GM18520 (cell line): Measurements from ENCODE around the gene PROCR.
"Not testable (repeated sequence)": the region's sequence is repeated elsewhere in the genome, so short reads cannot be mapped to it uniquely, and the experiment has no call there.

ENCODE experiments used
- ATAC-seq: cut with Tn5 transposase; IDR thresholded peaks from one replicate; pipeline ENCODE4 v1.9.1; 2021; ENCODE audit not compliant: unreplicated experiment

PROCR gene

DNA sequence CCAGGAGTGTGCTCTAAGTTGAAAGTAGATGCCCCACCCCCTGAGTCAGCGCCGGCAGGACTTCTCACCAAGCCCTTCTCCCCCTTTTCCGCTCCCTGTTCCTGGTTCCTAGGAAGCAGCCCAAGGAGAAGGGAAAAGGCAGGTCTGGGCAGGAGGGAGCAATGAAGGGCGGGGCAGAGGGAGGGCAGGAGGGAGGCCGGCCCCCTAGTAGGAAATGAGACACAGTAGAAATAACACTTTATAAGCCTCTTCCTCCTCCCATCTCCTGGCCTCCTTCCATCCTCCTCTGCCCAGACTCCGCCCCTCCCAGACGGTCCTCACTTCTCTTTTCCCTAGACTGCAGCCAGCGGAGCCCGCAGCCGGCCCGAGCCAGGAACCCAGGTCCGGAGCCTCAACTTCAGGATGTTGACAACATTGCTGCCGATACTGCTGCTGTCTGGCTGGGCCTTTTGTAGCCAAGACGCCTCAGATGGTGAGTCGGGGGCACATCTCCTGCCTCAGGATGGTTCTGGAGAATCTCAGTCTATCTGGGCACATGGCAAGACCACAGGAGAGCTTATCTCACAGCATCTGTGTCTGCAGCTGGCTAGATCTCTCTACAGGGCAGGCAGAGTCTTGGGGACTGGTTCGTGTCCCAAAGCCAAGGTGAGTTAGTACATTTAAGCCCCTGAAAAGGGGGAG is at the start of gene PROCR:
PROCR (plus strand) TSS at position 320 of the 681 bp plus-strand sequence; CDS start at position 403, 83 bp downstream.
- no peak for ATAC-seq

DNA sequence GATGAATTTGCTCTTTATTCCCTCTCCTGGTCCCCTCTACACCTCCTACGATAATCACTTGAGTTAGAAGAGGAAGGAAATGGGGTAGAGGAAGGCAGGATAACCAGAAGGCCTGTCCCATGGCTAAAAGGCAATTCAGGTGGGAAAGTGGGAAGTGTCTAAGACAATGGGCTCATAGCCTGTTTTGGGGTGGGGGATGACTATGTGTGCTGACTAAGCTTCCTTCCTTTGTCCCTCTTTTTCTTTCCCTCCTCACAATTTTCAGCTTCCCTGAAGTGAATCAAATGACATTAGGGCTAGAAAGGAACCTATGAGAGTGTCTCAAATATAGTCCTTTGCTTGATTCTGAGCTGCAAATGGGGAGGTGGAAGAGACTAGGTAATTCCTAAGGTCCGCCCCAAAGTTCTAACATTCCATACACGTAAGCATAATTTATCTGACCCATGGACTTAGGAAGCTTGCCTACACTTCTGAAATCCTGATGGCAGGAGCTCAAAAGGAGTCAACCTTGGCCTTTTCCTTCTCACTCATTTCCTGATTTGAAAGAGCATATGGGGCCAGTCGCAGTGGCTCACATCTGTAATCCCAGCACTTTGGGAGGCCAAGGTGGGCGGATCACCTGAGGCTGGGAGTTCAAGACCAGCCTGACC is 49.0 kb upstream of the PROCR start:
- no peak for ATAC-seq

- no peak for ATAC-seq
Observed at GRCh38 chr20:35125753-35126152, 46.1 kb upstream of the PROCR start.

GRCh38 chr20:35129647-35130069 is 42.2 kb upstream of the PROCR start:
- no peak for ATAC-seq

DNA sequence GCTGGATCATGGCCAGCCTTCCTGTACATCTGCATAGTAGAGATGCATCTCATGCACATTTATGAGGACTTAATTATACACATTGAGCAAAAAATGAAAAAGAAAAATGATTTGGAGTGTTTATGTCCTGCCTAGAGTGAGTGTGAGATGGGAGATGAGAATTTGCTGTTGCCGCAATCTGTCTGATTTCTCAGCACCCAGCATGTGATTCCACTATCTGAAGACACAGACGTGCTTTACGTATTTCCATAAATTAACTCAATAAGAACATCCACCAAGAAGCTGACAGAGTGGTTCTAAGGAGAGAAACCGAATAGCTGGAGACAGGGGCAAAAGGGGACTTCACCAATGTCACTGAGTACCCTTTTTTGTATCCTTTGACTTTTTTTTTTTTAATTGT is 39.9 kb upstream of the PROCR start:
- ATAC-seq: no peak

DNA sequence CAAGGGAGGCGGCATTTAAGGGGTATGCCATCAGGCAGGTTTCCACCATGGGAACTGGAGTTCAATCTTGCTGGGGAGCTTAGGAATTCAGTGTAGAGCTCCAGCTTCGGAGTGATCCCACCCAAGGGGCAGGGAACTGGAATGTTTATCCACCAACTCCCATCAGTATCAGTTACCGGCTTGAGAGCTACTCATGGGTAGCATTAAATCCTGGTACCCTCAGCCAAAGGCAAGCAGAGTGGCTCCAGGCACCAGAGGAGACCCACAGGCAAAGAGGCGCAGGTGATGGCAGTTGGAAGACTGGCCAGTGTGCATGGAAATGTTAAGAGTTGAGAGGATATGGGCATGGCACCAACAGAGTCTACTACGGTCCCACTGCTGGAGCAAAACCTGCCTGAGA is 38.8 kb upstream of the PROCR start:
- ATAC-seq: no peak

DNA sequence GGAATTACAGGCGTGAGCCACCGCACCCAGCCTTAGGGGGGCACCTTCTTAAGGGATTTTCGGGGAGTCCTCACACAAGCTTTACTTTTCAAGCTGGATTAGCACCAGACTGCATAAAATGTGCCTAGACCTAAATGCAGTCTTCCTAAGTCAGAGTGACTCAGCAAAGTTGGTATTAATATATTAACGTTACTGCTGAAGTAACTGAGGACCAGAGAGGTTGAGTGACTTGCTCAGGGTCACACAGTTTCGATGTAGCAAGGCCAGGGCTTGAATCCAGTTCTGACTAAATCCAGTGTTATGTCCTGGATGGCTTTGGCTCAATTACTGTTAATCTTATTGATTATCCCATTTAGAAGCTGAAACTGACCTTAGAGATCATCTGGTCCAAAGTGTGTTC is 38.1 kb upstream of the PROCR start:
- no peak for ATAC-seq

- no peak for ATAC-seq
Observed at GRCh38 chr20:35134472-35134871, 37.4 kb upstream of the PROCR start.

DNA sequence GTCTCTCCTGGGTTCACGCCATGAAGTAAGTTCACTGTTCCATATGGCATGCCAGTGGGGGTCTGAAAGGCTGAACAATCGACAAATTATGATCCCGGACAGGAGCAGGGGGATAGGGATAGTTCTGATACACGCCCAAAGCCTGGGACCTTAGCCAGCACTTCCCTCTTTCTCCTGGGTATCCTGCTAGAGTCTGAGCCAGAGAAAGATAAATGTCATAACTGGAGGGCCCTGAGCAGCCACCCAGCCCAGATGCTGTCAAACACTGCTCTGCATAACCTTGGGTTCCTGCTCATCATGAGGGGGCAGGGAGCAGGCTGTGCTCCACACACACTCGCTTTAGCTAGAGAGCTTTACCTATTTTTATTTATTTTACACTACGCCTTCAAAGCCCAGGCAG is 37.0 kb upstream of the PROCR start:
- ATAC-seq: no peak

GRCh38 chr20:35135867-35136586 is 35.8 kb upstream of the PROCR start:
- no peak for ATAC-seq

GRCh38 chr20:35144694-35145093 is 27.2 kb upstream of the PROCR start:
- peak; percentile 42 for ATAC-seq

DNA sequence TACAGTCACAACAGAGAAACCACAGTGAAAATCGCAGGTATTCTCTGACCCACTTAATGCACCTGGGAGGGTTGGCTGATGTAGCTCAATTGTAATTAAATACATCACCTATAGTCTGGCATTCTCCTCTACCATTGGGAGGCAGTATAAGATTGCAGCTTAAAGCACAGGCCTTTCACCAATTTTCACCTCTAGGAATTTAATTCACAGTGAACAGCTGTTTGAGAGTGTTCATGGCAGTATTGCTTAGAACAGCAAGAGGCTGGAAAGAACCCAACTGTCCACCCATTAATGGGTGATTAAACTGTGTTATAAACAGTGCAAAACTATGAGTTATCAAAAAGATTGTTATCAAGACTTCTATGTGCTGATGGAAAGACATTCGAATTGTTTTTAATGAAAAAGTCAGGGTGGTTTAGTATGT is 26.7 kb upstream of the PROCR start:
- peak; percentile 14 for ATAC-seq

GRCh38 chr20:35146299-35146919 is 25.5 kb upstream of the PROCR start:
- ATAC-seq: no peak

GRCh38 chr20:35146920-35147574 is 24.8 kb upstream of the PROCR start, which contains the start of gene EDEM2:
TSS of gene EDEM2 (minus strand) at chr20:35147336. CDS start at chr20:35147258, 78 bp downstream.
- peak; percentile 71 for ATAC-seq

GRCh38 chr20:35147575-35148071 is 24.2 kb upstream of the PROCR start:
- ATAC-seq: peak; percentile 15

DNA sequence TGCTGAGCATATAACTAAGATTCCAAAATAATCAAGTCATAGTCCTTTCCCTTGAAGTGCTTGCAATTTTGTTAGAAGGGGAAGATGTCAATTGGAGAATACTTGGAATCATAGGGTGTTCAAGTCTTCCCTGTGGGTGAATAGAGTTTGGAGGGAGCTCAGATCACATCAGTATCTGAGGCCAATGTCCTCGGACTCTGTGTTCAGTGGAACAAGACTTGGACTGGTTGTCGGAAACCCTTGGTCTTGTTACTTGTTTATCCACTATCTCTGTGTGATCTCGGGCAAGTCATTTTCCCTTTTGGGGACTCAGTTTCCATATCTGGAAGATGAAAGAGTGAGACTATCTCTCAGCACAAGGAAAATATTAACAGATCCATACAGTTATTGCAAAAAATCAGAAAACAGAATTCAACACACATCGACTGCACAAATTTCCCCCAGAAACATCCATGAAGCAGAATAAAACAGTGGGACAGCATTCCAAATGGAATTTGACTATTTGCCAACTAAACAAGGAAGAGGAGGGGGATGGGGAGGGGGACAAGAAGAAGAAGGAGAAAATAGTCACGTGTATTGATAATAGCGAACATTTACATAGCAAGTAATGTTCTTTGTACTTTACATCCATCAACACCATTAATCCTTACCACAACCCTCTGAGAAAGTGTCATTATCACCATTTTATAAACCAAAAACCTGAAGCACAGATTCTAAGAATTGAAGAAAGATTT is 20.9 kb upstream of the PROCR start:
- ATAC-seq: no peak

- no peak for ATAC-seq
Observed at GRCh38 chr20:35151736-35152135, 20.1 kb upstream of the PROCR start.

DNA sequence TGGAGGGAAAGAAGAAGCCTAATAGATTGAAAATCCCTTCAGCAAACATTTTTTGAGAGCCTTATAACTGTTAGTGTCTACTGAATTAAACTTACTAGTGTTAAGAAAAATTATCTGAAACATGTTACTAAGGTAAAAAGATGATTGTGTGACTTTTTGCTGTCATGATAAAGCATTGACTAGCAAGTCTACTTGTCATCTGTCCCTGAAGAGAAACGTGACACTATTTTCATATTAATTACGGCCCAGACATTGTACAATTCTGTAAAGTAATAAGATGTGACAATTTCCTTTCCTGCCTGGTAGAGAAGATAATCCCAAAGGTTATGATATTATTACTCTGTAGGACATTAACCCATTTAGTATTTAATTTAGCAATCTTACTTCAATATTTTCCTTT is 15.9 kb upstream of the PROCR start:
- no peak for ATAC-seq

GRCh38 chr20:35156978-35157377 is 14.9 kb upstream of the PROCR start:
- no peak for ATAC-seq

DNA sequence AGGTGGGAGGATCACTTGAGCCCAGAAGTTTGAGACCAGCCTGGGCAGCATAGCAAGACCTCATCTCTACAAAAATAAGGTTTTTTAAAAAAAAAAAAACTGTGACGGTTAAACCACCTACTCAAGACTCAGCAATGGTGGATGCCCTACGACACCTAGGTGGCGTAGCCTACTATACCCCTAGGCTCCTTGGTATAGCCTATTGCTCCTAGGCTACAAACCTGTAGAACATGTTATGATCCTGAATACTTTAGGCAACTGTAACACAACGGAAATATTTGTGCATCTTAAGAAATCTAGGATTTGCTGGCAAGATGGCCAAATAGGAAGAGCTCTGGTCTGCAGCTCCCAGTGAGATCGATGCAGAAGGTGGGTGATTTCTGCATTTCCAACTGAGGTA is 11.5 kb upstream of the PROCR start:
- not testable (repeated sequence) for ATAC-seq
